ENCODE data around the gene RFC2.
"Not testable (repeated sequence)": the region's sequence is repeated elsewhere in the genome, so short reads cannot be mapped to it uniquely, and the experiment has no call there.

Gene RFC2

GRCh38 chr7:74248156-74248555 is 6.0 kb downstream of the RFC2 start:
- DNase-seq (ENCODE audit: low read depth) = no peak

GRCh38 chr7:74246497-74246896 is 7.7 kb downstream of the RFC2 start:
- DNase-seq (ENCODE audit: low read depth) = no peak

DNA sequence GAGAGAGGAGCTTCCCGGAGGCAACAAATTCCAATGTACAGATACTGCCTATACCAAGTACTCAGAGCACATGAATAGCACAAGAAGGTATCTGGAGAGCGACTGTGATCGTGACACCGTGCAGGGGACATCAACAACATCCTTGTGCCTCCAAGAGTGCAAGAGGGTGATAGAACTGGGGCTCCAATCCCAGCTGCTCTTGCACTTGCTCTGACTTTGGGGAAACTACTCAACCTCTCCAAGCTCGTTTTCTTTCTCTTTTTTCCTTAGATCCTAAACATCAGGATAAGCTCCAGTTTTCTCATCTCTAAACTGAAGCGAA is 12.1 kb downstream of the RFC2 start:
- DNase-seq (ENCODE audit: low read depth) = no peak

DNA sequence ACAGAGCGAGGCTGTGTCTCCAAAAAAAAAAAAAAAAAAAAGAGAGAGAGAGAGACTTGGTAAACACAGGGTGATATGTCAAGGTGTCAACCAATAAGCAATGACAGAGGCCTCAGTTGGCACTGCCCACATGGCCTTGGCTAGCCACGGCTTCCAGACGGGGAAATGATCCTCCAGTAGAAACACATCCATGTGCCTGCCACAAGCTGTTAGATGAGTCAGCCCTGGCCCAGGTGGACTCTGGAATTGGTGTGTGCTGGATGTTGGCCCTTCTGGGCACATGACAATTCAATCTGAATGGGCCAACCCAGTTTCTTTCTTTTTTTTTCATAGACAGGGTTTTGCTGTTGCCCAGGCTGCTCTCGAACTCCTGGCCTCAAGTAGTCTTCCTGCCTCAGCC is 13.7 kb downstream of the RFC2 start:
- no peak for DNase-seq (ENCODE audit: low read depth)

GRCh38 chr7:74236284-74236683 is 17.9 kb downstream of the RFC2 start:
- no peak for DNase-seq (ENCODE audit: low read depth)

DNA sequence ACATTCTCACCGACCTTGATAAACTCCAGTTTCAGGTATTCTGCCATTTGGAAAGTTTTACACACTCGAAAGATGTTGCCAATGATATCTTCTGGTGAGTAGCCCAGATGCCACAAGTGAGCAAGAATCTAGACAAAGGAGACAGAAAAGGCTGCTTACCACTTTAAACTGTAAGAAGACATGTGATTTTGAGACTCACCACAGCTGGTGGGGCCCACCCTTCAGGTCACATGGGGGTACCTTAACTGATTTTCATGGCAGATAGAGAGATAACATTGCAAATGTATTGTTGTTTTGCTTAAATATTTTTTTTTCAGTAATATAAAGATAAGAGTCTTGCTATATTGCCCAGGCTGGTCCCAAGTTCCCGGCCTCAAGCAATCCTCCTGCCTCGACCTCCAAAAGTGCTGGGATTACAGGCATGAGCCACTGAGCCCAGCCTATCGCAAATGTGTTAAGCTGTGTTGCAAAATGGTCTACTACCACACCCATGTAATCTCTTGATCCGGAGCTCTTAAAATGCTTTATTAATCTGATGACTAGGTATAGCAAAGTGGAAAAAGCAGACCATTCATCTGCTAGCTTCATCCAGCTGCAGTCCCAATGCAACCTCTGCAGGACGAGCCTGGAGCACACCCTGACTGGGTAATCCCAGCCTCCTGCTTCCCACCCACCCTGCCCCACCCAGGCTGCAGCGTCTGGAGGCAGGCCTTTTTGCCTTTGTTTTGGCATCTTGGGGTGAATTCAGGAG is 18.5 kb downstream of the RFC2 start:
- DNase-seq (ENCODE audit: low read depth) = no peak

- DNase-seq (ENCODE audit: low read depth) = peak; percentile 97
These were observed 20.4 kb downstream of the RFC2 start for GRCh38 chr7:74233655-74234285.

DNA sequence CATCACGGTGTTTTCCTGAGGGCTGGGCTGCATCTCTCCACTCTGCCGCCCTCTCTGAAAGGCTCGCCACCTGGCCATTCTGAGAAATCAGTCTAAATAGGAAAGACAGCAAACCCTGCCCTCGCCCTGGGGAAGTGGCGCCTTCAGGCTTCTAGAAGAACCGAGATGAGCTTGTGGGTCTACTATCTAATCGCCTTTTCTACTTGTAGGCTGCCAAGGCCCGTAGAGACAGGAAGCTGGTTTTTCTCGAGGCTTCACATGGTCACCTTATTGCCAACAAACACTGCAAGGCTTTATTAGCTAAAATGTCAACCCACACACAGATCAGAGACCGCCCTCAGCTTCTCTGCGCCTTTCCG is 23.0 kb downstream of the RFC2 start:
- DNase-seq (ENCODE audit: low read depth) = no peak

GRCh38 chr7:74230446-74231231 is 23.6 kb downstream of the RFC2 start:
- DNase-seq (ENCODE audit: low read depth) = no peak

DNA sequence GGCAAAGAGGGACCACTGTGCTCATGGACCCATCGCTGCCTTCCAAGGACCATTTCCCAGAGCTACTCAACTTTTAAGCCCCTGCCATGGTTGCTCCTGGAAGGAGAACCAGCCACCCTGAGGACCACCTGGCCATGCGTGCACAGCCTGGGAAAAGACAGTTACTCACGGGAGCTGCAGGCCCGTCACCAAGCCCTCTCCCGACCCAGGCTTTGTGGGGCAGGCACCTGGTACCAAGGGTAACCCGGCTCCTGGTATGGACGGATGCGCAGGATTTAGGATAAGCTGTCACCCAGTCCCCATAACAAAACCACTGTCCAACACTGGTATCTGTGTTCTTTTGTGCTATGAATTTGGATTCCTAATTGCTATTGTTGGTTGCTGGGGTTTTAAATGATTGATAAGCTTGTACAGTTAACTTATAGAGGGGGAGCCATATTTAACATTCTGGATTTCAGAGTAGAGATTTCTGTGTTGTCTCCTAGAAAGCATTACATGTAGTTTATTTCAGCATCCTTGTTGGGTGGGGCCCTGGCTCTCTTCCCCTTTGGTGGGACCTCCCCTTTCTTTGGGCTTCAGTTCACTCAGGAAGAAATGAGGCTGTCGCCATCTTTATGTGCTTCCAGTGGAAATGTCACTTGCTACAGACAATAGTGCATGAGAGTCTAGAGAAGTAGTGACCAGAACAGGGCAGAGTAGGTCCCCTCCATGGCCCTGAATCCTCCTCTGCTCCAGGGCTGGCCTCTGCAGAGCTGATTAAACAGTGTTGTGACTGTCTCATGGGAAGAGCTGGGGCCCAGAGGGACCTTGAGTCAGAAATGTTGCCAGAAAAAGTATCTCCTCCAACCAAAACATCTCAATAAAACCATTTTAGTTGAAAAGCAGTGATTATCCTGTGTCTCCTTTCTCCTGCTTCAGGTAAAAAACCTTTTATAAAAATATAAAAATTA is 25.0 kb downstream of the RFC2 start:
- no peak for DNase-seq (ENCODE audit: low read depth)

- DNase-seq (ENCODE audit: low read depth) = no peak
These were observed 27.6 kb downstream of the RFC2 start for GRCh38 chr7:74226633-74227032.

- no peak for DNase-seq (ENCODE audit: low read depth)
These were observed 28.8 kb downstream of the RFC2 start for GRCh38 chr7:74225400-74225799.

- DNase-seq (ENCODE audit: low read depth) = not testable (repeated sequence)
These were observed 29.3 kb downstream of the RFC2 start for GRCh38 chr7:74224907-74225306.

- DNase-seq (ENCODE audit: low read depth) = no peak
These were observed 29.7 kb downstream of the RFC2 start for GRCh38 chr7:74224511-74224832.

DNA sequence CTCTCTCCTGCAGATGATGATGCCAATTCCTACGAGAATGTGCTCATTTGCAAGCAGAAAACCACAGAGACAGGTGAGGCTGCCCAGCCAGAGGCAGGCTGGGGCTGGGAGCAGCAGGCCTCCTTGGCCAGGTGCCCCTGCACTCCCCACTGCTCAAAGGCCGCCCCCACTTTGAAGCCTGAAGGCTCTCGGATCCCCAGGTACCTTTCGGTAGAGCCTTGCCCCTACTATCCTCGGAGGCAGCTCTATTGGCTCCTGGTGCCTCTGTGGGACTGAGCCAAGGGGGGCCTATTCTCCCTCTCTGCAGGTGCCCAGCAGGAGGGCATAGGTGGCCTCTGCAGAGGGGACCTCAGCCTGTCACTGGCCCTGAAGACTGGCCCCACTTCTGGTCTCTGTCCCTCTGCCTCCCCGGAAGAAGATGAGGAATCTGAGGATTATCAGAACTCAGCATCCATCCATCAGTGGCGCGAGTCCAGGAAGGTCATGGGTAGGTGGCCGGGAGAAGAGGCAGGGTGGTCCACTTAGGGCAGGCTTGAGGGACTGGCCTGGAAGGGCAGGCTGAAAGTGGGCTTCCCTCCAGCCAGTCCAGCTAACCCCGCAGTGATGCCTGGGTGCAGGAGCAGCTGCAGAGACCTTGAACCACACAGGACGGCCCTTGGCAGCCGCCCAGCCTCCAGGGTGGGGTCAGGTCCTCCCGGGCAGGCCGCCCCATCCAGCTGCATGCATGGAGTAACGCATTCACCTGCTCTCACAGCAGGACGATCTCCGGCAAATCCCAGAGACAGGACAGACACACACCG is 30.3 kb downstream of the RFC2 start:
- no peak for DNase-seq (ENCODE audit: low read depth)

DNA sequence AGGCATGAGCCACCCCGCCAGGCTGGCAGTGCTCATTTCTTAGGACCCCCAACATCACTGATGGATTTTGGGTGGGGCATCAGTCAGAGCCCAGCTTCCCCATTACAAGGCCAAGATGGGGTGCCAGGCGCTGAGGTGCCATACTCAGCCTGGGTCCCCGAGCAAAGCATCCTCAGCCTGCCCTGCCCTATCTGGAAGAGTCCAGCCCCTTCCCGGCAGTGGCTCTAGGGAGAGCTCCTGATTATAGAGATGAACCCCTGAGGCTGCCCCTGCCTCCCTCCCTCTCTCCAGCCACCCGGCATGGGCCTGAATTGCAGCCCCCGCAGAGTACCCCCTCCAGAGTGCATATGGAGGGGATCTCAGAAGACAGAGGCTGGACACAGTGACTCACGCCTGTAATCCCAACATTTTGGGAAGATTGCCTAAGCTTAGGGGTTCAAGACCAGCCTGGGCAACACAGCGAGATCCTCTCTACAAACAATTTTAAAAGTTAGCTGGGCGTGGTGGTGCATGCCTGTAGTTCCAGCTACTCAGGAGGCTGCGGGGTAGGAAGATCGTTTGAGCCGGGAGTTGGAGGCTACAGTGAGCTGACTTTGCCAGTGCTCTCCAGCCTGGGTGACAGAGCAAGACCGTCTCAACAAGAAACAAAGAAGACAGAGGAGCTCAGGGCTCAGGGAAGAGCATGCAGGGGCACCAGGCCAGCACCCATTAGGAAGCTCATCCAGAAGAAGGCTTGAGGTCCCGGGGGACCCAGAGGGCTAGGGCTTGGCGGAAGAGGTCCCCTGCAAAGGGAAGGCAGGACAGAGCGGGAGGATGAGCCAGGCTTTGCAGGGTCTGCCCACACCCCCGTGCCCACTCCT is 31.1 kb downstream of the RFC2 start:
- DNase-seq (ENCODE audit: low read depth) = no peak

DNA sequence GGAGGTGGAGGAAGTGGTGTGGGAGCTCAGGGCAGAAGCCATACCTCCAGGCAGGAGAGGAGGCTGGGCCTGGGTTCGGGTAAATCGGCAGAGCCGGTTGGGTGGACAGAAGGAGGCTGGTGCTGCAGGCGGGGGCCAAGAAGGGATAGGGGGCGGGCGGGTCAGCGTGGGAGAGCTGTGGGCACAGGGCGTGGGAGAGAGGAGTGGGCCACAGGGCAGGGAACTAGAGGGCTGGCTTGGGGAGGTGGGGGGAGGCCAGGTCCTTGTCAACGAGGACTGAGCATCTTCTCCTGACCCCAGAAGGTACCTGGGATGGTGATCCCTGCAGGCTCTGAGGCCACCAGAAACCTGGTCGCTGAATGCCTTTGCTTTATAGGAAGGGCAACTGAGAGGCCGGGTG is 32.5 kb downstream of the RFC2 start:
- DNase-seq (ENCODE audit: low read depth) = no peak

DNA sequence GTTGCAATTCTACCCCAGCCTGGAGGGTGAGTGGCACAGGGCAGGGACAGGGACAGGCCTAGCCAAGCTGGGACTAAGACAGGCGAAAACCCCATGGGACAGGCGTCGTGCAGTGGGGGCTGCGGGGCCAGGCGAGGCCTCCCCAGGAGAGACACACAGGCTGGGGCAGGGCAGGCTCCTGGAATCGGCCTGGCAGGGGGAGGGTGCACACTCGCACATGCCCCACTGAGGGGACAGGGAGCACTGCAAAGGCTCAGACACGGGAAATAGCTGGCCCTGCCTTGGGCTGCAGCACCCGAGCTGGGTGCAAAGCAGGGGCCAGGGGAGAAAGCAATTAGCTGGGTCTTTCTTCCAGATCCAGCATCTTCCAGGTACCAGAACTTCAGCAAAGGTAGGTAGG is 34.0 kb downstream of the RFC2 start:
- no peak for DNase-seq (ENCODE audit: low read depth)

DNA sequence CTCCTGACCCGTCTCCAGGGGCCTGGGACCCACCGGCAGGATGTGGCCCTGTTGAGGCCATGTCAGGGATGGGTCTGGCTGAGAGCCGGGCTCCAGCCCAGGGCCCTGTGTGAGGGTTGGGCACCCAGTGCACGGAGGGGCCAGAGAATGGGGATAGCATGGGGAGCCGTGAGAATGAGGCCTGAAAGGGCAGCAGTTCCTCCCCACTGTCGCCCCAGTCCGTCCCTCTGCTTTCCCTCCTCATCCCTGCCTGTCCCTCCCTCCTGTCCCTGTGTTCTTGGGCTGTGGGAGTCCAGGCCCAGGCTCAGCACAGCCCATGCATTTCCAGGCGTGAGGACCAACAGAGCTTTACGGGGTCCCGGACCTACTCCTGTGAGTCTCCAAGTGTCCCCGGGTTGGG is 34.8 kb downstream of the RFC2 start:
- DNase-seq (ENCODE audit: low read depth) = no peak

GRCh38 chr7:74218343-74218698 is 35.9 kb downstream of the RFC2 start:
- no peak for DNase-seq (ENCODE audit: low read depth)
